OCI-M2 (cell line): ENCODE results near the gene GMDS.

Source experiments
- DNase-seq: peaks from one replicate; lab custom pipeline; 2025; ENCODE audit not compliant: unreplicated experiment; lab: John Stamatoyannopoulos, UW

Gene GMDS

GRCh38 chr6:1611322-1611571 is 634.2 kb downstream of the GMDS start:
- DNase-seq = no peak

GRCh38 chr6:1610497-1611321 is 634.7 kb downstream of the GMDS start:
- DNase-seq = no peak

GRCh38 chr6:1609648-1610496 is 635.5 kb downstream of the GMDS start, which contains the start of gene FOXC1:
TSS of gene FOXC1 (plus strand) at chr6:1609915. CDS start at chr6:1610446, 531 bp downstream.
- DNase-seq = peak; percentile 55

- no peak for DNase-seq
Measured at GRCh38 chr6:1609041-1609647, 636.3 kb downstream of the GMDS start.

GRCh38 chr6:1608222-1609040 is 637.0 kb downstream of the GMDS start:
- DNase-seq = no peak

- no peak for DNase-seq
Measured at GRCh38 chr6:1607516-1608221, 637.7 kb downstream of the GMDS start.

GRCh38 chr6:1606780-1607515 is 638.5 kb downstream of the GMDS start:
- DNase-seq = no peak

- no peak for DNase-seq
Measured at GRCh38 chr6:1605893-1606779, 639.3 kb downstream of the GMDS start.

GRCh38 chr6:1605004-1605892 is 640.2 kb downstream of the GMDS start:
- no peak for DNase-seq

DNA sequence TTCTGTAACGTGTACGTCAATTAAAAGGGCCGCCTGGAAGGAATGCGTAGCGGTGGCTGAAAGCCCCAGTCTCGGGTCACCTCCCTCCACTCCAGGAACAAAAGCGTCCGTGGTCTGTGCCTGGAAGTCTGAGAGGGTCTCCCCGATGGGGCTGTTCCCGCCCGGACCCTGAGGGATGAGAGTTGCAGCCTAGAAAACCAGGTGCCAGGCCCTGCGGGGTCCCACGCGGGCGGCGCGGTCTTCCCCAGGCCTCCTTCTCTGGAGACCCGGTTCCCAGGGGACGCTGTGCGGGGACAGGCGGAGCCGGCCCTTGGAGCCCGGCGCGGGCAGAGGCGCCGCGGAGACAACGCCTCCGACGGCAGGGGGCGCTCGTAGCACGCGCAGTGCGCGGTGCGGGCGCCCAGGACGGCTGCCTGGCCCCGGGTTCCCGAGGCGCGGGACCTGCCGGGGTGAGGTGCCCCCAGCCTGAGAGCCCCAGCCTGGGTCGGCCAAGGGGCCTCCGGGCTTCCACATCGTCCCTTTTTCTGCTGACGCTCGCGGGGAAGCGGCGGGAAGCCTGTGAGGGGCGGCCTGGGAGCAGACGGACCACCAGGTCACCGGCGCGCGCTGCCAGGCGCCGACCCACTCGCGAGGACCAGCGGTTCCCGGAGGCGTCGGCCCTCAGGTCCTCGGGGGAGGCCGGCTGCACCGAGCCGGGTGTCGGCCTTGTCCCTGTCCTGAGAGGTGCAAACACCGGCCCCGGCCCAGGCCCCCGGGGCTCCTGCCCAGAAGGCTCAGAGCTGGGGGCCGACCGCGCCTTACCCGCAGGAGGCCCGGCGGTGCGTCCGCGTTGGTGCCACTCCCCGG is 641.0 kb downstream of the GMDS start:
- no peak for DNase-seq

DNA sequence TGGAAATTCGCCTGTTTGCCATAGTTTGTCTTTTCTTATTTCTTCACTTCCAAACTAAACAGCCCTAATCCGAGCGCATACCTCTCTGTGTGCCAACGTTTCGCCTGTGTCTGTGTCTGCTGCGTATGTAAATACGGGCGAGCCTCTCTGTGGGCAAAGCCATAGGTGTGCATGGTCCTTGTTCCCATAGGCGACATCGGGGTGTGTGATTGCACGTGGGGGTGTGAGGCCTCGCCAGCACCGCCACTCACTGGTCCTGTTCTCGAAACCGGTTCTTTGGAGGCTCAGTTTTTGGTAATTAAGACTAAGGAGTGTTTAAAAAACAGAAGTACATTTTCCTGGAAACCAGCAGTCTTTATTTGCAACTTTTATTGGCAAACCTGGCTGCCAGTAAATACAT is 641.7 kb downstream of the GMDS start:
- no peak for DNase-seq

DNA sequence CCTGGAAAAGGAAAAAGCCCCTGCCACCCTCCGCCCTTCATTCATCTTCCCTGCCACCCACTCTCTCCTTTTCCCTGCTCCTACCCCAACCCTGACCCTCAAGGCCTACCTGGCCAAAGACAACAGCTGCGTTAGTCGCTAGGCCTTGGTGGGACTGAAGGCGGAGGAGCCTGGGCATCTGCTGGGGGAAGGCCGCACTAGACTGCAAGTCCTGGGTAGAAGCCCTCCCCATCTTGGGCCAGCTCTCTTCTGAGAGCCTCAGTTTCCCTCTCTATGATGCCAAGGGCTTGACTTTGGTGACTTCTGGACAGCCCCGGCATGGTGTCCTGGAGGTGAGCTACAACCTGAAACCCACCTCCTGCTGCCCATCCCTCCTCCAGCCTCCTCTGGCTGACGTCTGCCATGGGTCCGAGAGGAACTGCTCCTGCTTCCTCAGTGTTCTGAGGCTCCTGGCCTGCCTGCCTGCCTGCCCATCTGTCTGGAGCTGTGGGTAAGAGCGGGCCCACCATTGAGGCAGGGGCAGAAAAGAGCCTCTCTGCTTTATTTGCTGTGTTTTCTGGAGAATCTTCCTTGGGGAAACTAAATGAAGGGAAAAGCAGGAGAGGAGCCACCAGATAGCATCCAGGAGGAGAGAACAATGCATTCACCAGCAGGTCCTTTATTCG is 643.2 kb downstream of the GMDS start:
- DNase-seq = no peak

- no peak for DNase-seq
Measured at GRCh38 chr6:1601158-1602048, 644.0 kb downstream of the GMDS start.

DNA sequence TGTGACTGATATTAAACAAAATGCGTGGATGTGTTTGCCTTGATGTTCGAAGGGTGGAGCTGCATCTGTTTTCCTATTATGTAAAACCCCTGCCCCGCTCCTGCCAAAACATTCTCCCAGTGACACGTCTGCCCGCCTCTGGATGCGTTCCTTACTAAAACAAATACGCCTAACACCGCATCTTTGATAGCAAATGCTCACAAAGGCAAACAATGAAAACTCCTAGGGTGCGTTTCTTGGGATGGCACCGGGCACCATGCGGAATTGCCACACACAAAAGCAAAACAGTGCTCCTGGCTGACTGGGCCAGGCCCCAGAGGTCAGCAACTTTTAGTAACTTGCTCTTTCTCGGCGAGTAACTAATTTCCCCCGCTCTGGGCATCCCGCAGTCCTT is 644.6 kb downstream of the GMDS start:
- DNase-seq = no peak

GRCh38 chr6:1600063-1600763 is 645.2 kb downstream of the GMDS start:
- no peak for DNase-seq
